HPDE6-E6E7 (cell line): ENCODE measurements around the gene TRIM17.

Source experiments
- DNase-seq: peaks from one replicate; pipeline ENCODE4 v3.0.0; 2011; ENCODE audit warnings: missing footprints; ENCODE audit errors: extremely low spot score

TRIM17 gene

DNA sequence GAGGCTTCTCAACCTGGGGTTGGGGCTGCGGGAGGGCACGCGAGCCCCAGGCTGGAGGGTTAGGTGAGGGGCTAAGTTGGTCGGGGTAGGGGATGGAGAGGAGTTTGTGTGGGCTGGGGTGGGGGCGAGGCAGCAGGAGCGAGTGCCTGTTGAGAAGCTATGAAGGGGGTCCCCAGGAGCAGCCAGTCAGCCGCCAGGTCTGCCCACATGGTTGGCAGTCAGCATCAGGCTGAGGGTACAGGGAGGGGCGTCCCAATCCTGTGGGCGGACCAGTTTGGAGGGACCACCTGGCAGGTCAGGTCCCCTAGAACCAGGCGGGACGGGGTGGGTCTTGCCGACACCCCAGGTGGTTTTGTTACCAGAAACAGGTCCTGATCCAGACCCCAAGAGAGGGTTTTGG, 400 bp upstream of the TRIM17 start:
- no peak for DNase-seq

DNA sequence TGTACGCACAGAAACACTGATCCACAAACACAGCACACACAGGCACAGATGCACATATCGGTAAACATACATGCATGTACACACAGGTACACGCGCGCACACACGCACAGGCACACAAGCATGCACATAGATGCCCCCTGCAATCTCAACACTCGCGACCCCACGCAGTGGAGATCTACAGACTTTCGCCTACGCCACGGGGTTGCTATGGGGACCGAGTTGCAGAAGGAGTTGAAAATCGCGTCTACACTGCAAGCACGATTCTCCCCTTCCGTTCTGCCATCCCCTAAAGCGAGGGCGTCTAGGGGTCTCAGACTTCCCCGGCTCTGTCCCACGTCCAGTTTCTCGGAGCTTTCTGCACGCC, 826 bp downstream of the TRIM17 start:
- no peak for DNase-seq

DNA sequence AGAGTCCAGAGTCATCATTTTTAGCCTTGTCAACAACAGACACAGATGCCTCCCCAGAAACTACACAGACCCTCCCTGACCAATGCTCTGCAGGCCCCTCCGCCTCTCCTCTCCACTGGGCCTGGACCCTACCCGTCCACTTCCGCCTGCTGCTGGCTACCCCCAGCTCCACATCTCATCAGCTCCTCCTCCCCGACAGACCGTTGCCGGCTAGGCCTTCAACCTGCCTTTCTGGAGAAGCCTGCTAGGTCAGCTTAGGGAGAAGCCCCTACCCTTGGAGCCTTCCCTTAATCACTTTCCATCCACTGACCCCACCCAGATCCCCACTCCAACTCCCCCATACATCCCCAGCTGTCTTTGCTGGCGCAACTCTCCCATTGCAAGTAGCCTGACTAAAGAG, 1.4 kb downstream of the TRIM17 start:
- DNase-seq: no peak

DNA sequence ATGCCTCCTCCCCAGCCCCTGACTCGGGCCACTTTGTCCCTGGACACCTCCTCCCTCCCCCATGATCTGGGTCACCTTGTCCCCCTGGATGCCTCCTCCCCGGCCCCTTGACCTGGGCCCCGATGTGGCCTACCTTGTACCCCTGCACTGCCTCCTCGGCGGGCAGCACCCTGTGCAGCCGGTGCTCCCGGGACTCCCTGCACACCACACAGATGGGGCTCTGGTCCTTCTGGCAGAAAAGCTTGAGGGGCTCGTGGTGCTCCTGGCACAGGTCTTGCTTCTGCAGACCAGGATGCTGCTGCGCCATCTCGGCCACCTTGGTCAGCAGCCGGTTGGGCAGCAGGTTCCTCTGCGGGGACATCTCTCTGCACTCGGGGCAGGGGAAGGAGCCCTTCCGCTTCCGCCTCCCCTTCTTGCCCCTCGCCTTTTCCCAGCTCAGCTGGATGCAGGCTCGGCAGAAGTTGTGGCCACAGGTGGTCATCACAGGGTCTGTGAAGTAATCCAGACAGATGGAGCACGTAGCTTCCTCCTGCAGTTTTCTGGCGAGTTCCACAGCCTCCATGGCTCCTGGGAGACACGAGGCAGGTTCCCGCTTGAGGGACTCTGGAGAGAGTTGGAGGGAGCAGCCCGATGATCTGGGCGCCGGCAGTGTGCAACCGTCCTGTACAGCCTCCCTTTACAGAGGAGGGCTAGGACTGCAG, 2.0 kb downstream of the TRIM17 start:
- no peak for DNase-seq

DNA sequence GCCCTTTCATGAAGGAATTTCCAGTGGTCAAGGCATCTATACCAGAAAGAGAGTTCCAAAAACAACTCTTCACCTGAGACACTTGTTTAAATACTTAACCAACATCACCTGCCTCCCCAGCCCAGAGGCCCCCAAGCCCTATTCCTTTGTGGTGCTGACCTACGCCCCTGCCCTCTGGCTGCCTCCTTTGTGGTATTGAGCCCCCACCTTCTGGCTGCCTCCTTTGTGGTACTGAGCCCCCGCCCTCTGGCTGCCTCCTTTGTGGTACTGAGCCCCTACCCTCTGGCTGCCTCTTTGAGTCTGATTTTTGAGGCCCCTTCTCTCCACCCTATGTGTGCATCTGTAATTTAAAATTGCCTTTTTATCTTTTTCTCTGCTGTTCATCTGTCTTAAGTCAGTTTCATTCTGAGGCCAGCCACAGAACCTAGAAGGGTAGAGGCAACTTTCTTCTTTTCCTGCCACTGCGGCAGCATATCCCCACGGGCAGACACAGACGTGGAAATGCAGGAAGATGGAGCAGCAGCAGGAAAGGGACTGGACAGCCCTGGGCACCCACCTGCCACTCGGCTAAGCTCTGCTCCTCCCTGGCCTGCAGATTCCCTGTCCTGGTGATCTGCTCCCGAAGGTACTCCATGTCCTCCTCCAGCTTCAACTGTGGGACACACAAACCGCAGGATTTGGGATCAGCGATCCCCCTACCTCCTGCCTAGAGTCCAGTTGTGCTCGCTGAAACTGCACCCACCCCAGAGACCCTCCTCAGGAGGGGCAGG, 3.2 kb downstream of the TRIM17 start:
- DNase-seq: no peak

DNA sequence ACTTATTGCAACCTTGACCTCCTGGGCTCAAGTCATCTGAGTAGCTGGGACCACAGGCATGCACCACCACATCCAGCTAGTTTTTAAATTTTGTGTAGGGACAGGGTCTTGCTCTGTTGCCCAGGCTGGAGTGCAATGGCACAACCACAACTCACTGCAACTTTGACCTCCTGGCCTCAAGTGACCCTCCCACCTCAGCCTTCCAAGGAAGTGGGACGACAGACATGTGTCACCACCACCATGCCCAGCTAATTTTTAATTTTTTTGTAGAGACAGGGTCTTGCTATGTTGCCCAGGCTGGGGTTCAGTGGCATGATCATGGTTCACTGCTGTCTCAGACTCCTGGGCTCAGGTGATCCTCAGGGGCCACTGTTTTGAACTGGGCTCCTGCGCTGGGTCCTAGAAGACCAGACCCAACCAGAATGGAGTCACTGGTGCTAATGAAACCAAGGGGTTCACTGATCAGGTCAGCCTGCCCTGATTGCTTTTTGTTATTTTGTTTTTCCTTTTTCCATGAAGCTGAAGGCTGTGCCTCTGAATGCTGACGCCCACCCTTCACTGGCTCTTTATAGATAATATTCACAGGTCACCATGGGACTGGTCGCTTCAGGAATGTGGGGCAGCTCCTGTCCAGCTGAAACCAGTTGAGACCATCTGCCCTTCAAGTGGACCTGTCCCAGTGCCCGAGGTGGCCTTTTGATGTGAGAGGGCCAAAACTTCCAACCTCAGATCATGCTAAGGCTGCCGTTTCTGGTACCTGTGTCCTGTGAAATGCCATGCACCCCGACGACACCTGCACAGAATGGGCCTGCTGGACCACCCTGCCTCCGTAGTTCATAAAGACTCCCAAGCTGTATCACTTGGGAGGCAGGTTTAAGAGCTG, 4.9 kb downstream of the TRIM17 start:
- DNase-seq: no peak

DNA sequence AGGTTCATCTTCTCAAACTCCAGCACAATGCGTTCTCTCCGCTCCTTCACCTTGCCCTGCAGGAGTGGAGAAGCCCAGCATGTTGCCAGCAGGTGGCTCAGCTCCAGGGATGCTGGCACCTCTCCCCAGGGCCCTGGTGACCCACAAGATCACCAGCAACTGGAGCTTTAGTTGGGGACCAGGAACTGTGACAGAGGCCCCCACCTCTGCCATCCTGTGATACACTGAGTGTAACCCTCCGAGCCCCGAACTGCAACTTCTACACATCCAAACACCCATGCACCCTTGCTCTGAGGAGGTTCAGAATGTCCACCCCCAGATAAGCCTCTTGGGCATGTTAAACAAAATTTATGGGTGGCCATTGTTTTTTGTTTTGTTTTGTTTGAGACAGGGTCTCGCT, 5.5 kb downstream of the TRIM17 start:
- DNase-seq: no peak

DNA sequence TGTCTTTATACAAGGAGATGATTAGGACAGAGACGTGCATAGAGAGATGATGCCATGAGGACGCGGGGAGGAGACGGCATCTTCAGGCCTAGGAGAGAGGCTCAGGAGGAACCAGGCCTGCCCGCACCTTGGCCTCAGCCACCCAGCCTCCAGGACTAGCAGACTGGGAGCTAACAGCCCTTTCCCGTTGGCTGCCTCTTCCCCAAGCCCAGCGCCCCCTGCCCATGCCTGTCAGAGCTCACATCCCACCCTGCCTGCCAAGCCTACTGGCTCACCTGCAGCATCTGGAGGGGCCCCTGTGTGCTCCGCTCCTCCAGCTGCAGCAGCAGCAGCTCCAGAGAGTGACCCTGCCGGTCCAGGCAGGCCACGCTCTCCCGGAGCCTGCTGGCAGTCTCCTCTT, 6.0 kb downstream of the TRIM17 start:
- DNase-seq: no peak

DNA sequence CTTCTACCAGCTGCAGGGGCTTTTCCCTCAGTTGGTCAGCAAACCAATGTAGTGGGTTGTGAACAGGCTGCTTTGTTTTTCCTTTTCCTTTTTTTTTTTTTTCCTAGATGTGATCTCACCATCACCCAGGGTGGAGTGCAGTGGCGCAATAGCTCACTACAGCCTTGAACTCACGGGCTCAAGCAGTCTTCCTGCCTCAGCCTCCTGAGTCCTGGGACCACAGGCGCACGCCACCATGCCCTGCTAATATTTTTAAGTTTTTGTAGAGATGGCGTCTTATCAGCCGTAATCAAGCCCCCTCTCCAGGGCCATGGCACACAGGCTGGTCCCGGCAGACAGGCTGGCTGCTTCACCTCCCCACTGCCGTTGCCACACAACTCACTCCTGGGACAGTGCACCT, 6.6 kb downstream of the TRIM17 start:
- no peak for DNase-seq

DNA sequence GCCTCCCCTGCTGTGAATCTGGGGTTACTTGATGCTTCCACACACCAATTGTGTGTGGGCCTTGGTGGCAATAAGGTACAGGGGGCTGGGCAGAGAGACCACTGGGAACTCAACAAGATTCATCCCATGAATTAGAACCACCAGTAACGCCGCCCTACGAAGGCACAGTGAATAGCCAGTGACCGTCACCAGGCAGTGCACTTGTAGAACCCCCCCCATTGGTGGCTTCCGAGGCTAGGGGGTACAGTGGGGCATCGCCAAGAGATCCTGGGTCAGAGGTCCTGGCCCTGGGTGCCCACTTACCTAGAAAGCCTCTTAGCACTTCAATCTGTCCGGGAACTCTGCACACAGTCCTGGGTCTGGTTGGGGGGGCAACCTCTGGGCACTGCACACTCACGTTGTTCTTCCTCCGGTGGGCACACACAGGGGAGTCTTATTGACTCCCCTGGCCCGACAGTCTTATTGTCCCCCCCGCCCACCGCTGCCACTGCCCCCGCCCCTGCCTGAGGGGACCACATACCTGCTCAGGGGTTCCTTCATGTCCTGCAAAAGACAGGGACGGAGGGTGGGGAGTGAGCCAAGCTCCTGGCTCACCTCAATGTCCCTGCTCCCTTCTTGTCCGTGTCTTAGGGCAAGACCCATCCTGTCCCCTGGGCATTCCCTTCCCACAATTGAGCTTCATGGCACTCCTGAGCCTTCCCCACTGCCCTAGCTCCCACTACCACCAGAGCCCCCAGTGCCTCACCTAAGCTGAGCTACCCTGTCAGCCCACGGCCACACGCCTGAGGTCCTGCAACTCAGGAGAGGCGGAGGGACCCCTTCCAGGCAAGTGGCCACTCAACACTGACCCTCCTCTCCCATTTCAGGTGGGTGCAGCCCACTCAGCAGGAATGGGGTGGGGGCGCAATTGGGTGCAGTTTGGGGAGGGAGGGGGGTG, 7.5 kb downstream of the TRIM17 start:
- DNase-seq: no peak

DNA sequence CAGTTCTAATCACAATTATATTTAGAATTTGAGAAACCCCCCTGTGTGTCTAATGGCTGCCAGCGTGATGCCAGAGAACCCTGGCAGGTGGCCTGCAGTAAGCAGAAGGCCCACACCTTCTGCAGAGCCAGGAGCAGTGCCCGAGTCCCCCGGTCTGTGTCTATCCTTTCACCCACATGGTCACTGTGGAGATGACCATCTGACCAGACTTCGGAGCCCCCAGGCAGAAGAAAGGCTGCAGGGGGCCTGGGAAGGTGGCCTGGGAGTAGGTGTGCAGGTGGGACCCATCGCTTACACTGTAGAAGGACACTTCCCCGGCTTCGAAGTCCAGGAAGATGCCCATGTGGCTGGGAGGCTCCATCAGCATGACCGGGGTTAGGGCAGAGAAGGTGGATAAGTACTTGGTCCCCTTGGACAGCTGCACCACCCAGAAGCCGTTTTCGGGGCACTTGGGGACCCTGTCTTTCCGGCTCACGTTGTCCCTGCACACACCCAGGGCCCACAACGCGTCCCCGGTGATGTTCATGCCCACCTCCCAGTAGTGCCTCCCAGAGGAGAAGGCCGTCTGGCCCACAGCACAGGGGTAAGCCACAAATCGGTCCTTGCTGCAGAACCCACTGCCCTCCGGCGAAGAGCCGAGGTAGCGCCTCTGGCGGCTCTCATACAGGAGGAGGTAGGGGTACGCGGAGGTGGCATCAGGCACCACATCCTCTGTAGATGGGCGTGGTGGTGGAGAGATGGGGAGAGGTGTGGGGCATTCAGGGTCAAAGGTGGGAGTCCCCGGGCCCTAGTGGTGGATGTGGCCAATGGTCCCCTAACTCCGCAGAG, 8.4 kb downstream of the TRIM17 start:
- DNase-seq: no peak

DNA sequence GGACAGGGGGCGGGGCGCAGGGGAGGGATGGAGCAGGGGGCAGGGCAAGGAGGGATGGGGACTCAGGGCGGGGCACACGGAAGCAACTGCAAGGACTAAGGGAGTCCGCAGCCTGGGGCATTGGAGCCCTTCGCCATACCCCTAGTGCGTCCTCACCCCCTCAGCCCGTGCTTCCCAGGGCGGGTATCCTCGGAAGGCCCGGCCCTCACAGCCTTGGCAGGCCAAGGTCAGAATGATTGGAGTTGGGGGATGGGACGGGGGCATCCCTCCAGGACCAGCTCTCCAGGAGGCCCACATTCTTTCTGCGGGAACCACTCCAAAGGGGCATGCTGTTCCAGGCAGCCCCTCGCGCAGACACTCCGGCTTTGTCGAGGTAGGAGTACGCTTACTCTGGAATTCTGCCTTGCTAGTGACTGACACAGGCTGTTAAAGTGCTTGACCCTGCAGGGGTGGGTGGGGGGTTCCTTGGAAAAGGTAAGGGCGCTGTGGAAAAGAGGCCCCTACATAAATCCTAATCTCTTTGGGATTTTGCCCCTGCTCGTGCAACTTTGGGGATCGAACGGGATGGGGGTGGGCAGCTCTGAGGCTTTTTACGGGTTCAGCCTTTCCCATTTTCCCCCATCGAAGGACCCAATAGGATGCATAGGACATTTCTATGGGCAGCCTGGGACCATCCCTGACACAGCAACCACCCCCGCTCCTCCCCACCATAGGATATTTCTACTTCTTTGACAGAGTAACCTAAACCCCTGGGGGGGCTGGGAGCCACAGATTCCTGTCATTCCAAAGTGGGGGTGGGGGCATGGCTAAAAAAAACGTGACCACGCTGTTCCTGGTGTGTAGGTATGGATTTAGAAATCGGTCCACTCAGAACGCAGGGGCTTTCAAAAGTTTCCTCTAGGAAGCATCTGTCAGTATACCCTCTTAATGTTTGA, 9.3 kb downstream of the TRIM17 start:
- no peak for DNase-seq

DNA sequence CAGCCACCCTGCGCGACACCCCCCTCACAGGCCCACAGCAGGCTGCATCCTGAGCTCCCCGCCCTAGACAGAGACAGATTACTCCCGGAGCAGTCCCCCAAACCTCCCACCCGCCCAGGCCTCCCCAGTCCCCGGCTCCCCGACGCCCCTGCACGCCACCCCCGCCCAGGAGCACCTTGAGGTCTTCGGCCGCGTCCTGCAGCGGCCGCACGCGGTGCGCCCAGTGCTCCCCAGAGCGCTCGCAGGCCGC, 10.8 kb downstream of the TRIM17 start:
- no peak for DNase-seq

DNA sequence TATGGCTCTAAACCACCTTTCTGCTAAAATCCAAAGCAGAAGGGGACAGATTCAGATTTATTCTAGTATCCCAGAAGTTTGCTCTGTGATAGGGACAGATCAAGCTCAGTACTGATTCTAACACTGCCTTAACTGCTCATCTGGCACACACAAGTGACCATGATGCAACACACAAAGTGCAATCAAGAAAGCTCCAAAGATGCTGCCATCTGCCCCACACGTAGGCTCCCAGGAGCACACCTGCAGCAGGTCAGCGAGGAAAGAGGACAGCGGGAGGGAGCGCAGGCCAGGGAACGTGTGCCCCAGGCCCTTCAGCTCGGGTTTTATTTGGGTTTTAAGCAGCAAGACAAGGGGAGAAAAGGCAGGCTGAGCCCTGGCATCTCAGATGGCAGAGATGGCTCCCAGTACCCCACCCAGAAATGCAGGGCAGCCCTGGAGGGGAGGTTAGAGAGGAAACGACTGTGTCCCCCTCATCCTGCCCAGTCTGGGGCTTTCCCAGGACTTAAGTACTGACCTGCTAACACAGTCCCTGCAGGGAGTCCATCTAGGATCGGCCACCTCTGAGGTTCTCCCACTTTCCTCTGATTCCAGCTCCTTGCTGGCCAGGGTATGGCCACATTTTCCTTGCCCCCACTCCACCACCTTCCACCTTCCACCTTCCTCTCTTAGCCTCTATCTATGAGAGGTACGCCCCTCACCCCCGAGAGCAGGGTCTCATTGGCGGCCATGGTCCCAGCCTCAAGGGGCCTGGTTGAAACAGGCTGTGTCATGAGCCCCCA, 11.3 kb downstream of the TRIM17 start:
- DNase-seq: no peak

DNA sequence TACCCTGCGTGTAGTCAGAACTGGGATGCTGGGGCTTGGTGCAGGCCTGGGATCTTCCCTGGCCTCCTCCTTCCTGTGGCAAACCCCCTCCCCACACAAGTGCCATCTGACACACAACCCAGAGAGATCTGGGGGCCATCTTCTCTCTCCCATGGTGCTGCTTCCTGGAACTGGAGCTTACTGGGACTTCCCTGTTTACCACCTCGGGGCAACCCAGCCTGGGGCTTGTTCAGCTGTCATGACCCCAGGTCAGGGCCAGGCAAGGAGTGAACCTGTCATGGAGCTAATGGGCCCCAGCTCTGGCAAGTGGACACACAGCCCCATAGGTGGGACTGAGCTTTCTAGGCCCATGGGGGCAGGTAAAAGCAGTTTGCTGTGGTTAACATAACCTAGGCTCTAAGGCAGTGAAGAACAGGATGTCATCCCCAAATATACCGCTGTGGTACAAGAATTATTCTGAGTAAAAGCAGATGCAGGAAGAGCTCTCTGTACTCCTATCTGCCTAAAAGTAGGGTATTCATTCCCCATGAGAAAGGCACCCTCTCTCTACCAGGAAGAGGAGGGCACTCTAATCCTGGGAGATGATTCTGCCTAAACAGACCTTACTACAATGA, 12.4 kb downstream of the TRIM17 start:
- DNase-seq: no peak

DNA sequence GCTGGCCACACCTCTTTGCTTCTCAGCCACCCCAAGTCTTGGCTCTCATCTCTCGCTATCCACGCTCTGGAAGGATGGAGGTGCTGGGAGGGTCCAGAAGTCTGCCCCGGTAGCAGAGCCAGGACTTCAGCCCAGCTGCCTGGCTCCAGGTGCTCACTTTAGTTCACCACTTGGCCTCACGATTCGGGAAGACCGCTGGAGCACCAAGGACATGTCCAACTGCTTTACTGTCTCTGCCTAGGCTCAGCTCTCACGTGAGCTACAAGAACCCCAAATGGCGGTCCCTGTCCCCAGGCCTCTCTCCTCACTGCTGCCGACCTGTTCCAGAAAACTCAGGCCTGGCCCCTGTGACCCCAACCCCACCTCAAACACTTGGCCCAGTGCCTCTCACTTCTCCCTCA, 13.4 kb downstream of the TRIM17 start:
- no peak for DNase-seq

DNA sequence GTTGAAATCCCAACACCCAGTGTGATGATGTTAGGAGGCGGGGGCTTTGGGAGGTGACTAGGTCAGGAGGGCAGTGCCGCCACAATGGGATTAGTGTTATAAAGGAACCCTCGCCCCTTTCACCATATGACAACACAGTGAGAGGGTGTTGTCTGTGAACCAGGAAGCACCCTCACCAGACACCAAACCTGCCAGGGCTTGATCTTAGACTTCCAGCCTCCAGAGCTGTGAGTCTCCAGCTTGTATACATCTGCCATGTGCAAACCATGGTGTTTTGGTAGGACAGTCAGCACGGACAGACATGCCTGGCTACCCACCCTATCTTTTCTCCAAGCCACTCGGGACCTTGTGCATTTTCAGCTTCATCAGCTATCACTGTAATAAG, 14.0 kb downstream of the TRIM17 start:
- DNase-seq: no peak

DNA sequence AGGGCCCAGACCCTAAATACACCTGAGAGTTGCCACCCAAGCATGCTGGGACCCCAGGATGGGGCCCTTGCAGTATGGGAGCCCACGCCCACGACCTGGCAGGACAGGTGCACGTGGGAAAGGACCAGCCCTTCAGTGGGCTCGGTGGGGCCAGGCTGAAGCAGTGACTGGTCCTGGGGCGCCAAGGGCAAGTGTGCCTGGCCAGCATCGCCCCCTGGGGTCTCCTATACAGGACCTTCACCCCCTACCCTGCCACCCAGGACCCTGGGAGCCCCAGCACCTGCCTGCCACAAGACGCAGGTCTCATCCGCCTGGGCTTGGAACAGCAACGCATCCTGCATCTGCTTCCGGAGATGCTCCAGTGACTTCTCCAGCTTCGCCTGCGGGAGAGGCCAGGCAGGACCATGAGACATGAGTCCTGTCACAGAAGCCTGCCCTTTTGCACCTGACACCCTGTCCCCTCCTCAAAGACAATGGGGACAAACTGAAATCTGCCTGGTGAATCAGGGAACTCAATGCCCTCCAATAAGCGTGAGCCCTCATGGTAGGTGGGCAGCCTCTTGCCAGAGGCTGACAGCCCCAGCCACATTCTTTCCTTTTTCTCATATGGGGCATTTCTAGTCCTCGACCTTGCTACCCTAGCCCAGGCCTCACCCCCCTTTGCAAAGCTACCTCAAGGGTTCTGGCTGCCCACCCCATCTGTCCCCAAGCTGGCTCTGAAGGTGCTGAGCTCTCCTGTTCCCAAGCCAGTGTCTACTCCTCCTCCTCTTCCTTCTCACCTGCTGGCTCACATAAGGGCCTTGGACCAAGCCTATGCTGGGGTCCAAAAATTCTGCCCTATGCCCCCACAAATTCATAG, 14.7 kb downstream of the TRIM17 start:
- no peak for DNase-seq
